ENCODE results near the gene RPS25.

DNA sequence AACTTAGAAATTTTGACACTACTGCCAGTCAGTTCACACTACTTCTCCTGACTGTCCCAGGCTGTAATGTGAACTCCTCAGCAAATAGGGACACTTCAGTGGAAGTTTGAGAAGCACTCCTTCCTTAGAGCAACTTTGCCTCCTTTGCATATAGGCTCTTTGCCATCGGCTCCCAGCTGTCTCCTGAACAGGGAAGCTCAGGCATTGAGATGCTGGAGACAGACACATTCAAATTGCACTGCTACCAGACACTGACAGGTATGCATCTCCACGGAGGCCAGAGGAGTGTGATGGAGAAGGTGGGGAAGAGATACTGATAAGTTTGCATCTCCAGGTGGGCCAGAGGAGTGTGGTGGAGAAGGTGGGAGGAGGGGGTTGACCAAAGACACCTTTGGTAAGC, 1.9 kb upstream of the RPS25 start:
- TF ChIP-seq, protein P1, sequence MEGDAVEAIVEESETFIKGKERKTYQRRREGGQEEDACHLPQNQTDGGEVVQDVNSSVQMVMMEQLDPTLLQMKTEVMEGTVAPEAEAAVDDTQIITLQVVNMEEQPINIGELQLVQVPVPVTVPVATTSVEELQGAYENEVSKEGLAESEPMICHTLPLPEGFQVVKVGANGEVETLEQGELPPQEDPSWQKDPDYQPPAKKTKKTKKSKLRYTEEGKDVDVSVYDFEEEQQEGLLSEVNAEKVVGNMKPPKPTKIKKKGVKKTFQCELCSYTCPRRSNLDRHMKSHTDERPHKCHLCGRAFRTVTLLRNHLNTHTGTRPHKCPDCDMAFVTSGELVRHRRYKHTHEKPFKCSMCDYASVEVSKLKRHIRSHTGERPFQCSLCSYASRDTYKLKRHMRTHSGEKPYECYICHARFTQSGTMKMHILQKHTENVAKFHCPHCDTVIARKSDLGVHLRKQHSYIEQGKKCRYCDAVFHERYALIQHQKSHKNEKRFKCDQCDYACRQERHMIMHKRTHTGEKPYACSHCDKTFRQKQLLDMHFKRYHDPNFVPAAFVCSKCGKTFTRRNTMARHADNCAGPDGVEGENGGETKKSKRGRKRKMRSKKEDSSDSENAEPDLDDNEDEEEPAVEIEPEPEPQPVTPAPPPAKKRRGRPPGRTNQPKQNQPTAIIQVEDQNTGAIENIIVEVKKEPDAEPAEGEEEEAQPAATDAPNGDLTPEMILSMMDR (IDR thresholded peaks at IDR 0.05), result no peak
- TF ChIP-seq POLR2AphosphoS5 (IDR thresholded peaks at IDR 0.05), result no peak
- TF ChIP-seq POLR2A (IDR thresholded peaks at IDR 0.05), result no peak
- TF ChIP-seq EP300 (IDR thresholded peaks at IDR 0.05), result no peak

Data from sigmoid colon (tissue), 4 donors.